ENCODE results near the gene RNLS.

The RNLS gene

GRCh38 chr10:88582806-88583583, at the start of gene RNLS:
Gene RNLS, minus strand, starts transcription at chr10:88583318.
- peak; percentile 47 for DNase-seq (ENCODE audit: low read depth)

- no peak for DNase-seq (ENCODE audit: low read depth)
Measured at GRCh38 chr10:88624840-88625239, 41.7 kb upstream of the RNLS start.

DNA sequence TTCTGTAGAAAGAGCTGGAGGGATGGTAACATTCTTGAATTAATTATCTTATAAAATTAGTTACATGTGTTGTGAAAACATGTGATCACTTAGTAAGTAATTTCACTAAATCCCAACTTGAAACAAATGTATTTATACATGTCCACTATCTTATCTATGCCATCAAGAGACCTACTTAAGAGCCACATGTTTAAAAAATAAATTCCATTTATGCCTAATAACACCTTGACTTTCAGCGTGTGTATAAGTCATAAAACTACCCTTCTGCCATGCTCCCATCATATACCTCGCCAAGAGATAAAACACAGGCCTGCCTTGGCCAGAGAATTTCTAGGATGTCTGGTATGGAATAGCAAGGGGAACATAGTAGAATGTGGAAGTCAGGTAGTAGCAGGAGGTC, 40.7 kb upstream of the RNLS start:
- no peak for DNase-seq (ENCODE audit: low read depth)

DNA sequence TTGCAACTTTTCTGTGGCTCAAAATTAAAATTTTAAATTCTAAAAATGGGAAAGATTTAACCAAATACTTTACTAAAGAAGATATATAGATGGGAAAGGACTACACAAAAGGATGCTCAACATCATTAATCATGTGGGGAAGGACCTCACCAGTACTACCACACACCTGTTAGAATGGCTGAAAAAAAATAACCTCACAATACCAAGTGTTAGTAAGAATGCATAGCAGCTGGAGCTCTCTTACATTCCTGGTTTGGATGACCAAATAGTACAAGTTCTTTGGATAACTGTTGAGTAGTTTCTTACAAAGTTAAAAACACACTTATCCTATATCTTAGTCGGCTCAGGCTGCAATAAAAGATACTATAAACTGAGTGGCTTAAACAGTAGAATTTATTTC, 37.3 kb upstream of the RNLS start:
- no peak for DNase-seq (ENCODE audit: low read depth)

- no peak for DNase-seq (ENCODE audit: low read depth)
Measured at GRCh38 chr10:88618496-88618895, 35.4 kb upstream of the RNLS start.

DNA sequence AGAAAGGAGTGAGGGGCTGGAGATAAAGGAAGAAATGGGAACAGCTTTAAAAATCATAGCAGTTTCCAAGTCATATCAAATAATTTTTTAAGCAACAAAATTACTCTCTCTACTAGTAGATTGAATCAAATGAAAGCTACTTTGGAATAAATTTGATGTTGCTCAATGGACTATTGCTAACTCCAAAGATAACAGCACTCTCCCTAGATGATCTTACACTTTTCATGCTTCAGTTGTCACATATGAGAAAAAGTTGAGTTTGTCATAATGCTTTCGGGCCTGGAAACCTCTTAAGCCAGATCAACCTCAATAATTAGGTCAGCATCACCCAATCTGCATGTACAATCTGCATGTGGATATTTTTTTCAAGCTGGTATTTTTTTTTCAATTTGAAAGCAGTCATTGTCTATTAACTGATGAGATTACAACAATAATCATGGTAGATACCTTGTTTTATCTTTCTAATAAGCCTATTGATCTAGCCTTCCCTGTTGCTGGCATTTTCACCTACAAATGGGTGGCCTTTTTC, 34.7 kb upstream of the RNLS start:
- no peak for DNase-seq (ENCODE audit: low read depth)

DNA sequence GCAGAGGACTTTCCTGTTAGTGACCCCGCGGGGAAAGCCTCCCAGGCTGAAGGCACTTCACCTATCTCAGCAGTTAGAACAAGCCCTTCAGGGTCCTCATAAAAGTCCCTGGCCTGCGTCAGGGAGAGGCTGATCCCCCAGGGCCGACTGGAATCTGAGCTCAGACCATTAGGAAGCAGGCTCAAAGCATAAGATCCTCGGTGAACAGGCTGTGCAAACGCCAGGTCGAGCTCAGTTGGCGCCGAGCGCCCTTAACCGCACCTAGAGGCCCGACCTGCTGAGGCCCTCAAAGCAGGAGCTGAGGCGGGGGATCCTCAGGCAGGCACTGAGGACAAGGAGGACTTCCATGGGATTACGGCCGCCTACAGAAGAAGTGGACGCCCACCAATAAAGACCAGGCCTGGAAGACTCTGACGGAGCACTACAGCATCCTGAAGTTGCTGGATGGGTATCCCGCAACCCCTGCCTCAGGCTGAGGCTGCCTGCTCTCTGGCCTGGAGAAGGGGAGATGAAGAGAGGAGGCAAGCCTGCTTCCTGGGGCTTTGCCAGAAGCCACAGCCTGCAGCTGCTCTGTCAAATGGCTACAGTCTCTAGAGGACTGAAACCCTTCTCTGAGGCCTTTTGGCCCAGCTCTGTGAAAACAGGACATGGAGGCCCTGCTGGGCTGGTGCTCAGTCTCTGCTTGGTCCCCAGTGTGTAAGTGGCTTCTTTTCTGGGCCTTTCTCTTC, 33.3 kb upstream of the RNLS start:
- DNase-seq (ENCODE audit: low read depth): no peak

DNA sequence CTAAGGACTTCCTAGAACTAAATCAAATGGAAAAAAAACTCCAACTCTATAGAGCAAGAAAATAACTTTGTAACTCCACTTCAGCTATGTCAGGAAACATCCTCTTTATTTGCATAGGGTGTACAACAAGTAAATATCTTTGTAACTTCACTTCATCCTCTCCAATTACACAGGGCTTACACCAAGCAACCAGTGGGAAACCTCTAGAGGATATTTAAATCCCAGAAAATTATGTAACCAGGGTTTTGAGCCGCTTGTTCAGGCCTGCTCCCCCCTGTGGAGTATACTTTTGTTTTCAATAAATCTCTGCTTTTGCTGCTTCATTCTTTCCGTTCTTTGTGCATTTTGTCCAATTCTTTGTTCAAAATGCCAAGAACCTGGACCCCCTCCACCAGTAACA, 25.7 kb upstream of the RNLS start:
- DNase-seq (ENCODE audit: low read depth): no peak

DNA sequence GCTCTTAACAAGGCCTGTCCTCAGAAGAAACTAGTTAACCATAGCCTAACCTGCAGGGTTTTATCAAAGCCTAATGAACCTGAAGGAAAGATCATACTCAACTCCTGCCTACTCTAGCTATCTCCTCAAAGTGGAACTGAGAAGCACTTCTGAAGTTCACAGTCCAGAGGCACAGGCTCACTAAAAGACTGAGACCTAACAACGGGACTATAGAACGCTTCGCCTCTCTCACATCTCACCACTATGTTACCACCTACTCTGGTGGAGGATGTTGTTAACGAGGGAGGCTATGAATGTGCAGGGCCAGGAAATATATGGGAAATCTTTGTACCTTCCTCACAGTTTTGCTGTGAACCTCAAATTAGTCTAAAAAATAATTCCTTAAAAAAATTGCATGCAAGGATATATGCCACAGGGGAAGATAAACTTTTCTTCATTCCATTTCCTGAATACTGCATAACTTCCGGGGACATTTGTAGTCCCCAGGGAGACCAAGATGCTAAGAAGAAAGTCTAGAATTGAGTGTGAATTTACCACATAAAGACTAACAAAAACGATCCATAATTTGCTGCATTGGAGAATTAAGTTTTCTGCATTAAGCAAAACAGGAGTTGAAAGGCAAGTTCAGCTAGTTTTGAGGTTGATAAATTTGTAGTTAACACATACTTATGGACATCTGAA, 25.1 kb upstream of the RNLS start:
- no peak for DNase-seq (ENCODE audit: low read depth)

DNA sequence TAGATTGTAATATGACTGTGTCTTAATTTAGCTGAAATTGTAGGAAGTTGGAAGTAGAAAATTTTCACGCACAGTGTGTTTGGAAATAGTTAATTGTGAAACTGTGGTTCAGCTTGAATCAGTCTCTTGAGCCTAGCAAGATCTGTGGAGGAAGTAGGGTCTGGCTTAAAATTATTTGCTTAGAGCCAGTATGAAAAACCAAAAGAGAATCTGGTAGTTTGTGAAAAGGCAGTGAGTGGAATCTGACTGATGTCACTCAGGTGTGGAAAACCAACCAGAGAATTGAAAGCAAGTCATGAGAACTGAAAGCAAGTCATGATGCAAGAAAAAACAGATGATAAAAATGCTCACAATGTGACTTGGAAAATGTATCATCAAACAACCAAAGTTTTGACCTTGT, 14.9 kb upstream of the RNLS start:
- no peak for DNase-seq (ENCODE audit: low read depth)

DNA sequence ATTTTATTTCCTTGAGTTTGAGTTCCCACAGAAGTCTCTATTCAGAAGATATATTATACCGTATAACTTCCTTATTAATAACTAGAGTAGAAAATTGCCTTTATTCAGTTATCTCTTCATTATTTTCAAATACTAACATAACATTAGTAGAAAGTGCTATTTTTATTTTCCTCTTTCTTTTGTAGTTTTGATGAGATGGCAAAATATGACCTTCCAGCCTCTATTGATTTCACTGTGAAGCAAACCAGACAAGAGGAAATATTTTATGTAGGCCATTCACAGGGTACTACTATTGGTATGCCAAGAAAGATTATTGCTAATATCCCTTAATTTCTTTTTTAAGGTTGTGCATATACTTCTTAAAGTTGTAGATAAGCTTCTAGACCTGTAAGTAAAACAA, 11.4 kb upstream of the RNLS start:
- DNase-seq (ENCODE audit: low read depth): no peak

GRCh38 chr10:88592906-88593305, 9.8 kb upstream of the RNLS start:
- DNase-seq (ENCODE audit: low read depth): no peak

DNA sequence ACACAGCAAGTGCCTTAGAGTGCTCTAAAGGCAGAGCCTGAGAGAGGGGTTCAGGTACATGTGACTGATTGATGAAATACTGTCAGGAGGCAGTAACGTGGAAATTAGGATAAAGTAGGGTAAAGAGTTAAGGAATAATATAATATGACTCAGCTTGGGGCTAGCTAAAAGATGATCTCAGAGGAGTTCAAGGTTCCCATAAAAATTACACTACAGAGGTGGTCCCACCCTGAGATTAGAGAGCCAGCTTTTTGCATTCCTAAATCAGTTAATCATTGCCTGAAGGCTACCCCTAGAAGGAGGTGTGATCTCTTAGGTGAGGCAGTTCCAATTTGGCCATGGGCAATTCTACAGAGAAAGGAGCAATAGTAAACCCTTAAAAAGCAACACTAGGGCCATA, 9.3 kb upstream of the RNLS start:
- DNase-seq (ENCODE audit: low read depth): no peak

DNA sequence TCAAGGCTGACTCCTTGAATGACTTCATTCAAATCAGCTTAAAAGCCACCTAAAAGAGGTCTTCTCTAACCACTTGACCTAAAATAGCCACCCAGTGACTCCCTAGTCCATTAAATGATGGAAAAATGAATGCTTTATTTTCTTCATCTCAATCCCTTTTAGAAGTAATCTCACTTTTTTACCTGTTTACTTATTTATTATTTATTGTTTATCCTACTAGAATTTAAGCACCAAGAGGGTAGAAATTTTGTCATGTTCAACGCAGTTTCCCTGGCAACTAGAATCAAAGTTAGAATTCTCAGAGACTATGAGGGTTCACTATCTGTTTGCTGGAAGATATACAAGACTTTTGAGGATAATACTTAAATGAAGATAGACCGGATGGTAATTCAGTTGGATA, 3.3 kb upstream of the RNLS start, which contains the start of gene LIPJ:
LIPJ (plus strand) TSS at position 301 of the 400 bp plus-strand sequence. CDS start 3,926 bp downstream, outside the sequence.
- no peak for DNase-seq (ENCODE audit: low read depth)

- no peak for DNase-seq (ENCODE audit: low read depth)
Measured at GRCh38 chr10:88583584-88583957, 453 bp upstream of the RNLS start.

GRCh38 chr10:88582411-88582805, 710 bp downstream of the RNLS start:
- DNase-seq (ENCODE audit: low read depth): no peak

DNA sequence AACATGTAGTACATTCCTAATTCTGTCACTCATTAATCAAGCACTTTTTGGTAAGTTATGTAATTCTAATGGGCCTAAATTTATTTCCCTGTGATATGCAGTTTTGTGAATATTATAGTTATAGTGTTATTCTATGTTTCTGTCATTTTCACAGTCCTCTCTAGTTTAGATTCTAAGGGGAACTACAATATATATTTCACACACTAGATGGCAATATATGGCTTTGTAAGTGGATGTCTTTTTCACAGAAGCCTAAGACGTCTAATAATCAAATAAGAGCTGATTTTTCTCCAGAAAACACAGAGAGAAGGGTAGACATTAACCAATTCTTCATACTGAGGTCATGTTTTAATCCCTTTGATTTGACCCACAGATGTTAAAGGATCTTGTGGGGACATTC, 18.0 kb downstream of the RNLS start:
- DNase-seq (ENCODE audit: low read depth): no peak

- no peak for DNase-seq (ENCODE audit: low read depth)
Measured at GRCh38 chr10:88562152-88562551, 21.0 kb downstream of the RNLS start.

DNA sequence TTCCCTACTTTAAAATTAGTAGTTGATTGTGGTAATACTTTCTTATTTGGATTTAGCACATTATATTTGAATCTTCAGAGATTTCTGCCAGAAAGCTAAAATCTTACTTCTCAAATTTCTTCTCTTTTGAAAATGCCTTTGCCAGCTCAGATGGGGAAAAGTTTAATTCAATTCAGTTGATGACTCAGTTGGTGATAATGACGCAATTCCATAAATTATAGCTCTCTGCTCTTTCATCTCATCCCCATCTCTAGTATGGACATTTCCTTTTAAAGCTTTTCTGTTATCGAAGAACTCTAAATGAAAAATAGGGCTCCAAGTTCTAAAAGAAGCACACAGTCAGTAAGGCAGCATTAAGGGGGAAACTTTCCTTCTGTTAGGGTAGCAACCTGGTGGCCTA, 25.5 kb downstream of the RNLS start:
- no peak for DNase-seq (ENCODE audit: low read depth)

- no peak for DNase-seq (ENCODE audit: low read depth)
Measured at GRCh38 chr10:88557256-88557655, 25.9 kb downstream of the RNLS start.

DNA sequence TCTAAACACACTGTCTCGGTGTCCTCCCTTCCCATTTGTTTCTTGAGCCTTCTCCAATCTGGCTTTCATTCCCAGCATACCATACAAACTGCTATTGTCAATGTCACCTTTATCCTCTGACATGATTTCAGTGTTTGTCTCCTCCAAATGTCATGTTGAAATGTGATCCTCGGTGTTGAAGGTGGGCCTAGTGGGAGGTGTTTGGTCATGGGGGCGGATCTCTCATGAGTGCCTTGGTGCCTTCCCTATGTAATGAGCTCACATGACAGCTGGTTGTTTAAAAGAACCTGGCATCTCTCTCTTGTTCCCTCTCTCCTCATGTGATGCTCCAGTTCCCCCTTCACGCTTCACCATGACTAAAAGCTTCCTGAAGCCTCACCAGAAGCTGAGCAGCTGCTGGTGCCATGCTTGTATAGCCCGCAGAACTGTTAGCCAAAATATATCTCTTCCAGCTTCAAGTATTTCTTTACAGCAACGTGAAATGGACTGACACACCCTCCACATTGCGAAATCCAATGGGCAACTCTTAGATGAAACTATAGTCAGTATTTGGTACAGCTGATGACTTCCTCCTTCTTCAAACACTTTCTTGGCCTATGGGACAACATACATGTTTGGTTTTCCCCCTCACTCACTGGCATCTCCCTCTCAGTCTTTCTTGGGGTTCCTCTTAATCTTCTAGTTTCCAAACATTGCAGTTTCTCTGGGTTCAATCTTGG, 27.8 kb downstream of the RNLS start:
- DNase-seq (ENCODE audit: low read depth): no peak

GRCh38 chr10:88553116-88553752, 29.9 kb downstream of the RNLS start:
- DNase-seq (ENCODE audit: low read depth): no peak
